Keratinocyte (primary cell): Measurements from ENCODE around the gene PIK3IP1.

Source experiments
- CTCF ChIP-seq, 3 experiments: IDR thresholded peaks in 1 of 3; conservative IDR thresholded peaks in 1 of 3; optimal IDR thresholded peaks in 1 of 3; 2 replicates in 2 of 3; 3 replicates in 1 of 3; pipeline versions ENCODE3 to v1.5.1; 2011; ENCODE audit warnings: low read length in 3 of 3, mild to moderate bottlenecking in 3 of 3, moderate library complexity in 2 of 3, control low read depth in 1 of 3, inconsistent platforms in 1 of 3; ENCODE audit not compliant: insufficient read depth in 2 of 3; ENCODE audit errors: extremely low read depth in 1 of 3
- EZH2 ChIP-seq: IDR thresholded peaks from one replicate; pipeline ENCODE4 v1.6.1; 2012; ENCODE audit warnings: inconsistent platforms, mild to moderate bottlenecking, low read length, moderate library complexity

- no peak for TF ChIP-seq CTCF (optimal IDR thresholded peaks at IDR 0.05 in 1 of 3, IDR thresholded peaks at IDR 0.05 in 1 of 3, conservative IDR thresholded peaks at IDR 0.05 in 1 of 3; ENCODE audit: extremely low read depth in 1 of 3, insufficient read depth in 2 of 3, low read length in 3 of 3)
- no peak for TF ChIP-seq EZH2
Observed at GRCh38 chr22:31284281-31285155, 7.8 kb downstream of the PIK3IP1 start.
